Kidney (tissue), 14 donors: Measurements from ENCODE around the gene DENND5B. TPM values are rescaled to one million over a fixed set of nuclear protein-coding genes. Genes with fewer than 3 reads are reported as not detected.

Source experiments
- DNase-seq, 5 donors: peaks; one replicate each; pipeline ENCODE4 v3.0.0-alpha.2; 2013 to 2020
- FAIRE-seq: peaks from 2 replicates; lab custom pipeline; 2012; peaks lifted over from hg19 to GRCh38; lab: Jason Lieb, UNC
- H3K27ac ChIP-seq, 2 donors: one replicate each; pipeline ENCODE4 v1.7.0; 2013; ENCODE audit warnings: low read depth in 2 of 2, low read length in 2 of 2, inconsistent platforms in 1 of 2
- H3K27me3 ChIP-seq: one replicate; pipeline ENCODE4 v1.7.1; 2013; ENCODE audit warnings: low read length, inconsistent platforms; ENCODE audit not compliant: control insufficient read depth, insufficient read depth
- H3K36me3 ChIP-seq, 3 donors: one replicate each; pipeline versions ENCODE4 v1.7.0 to v1.7.1; 2013; ENCODE audit warnings: low read length in 3 of 3, control low read depth in 1 of 3, inconsistent platforms in 1 of 3; ENCODE audit not compliant: insufficient read depth in 3 of 3, control insufficient read depth in 2 of 3
- H3K4me1 ChIP-seq, 3 donors: one replicate each; pipeline versions ENCODE4 v1.7.0 to v1.7.1; 2013; ENCODE audit warnings: low read length in 3 of 3, inconsistent platforms in 1 of 3, low read depth in 1 of 3; ENCODE audit not compliant: control insufficient read depth in 2 of 3, insufficient read depth in 2 of 3
- H3K4me3 ChIP-seq, 3 donors: one replicate each; pipeline versions ENCODE4 v1.7.0 to v1.8.1; 2013; ENCODE audit warnings: low read length in 3 of 3, control low read depth in 1 of 3, inconsistent platforms in 1 of 3
- H3K9ac ChIP-seq, 3 donors: one replicate each; pipeline versions ENCODE4 v1.7.0 to v1.7.1; 2013; ENCODE audit warnings: low read length in 3 of 3, control low read depth in 1 of 3, inconsistent platforms in 1 of 3
- H3K9me3 ChIP-seq, 3 donors: one replicate each; pipeline versions ENCODE4 v1.7.0 to v1.7.1; 2013; ENCODE audit warnings: low read length in 3 of 3, control low read depth in 1 of 3, inconsistent platforms in 1 of 3; ENCODE audit not compliant: control insufficient read depth in 2 of 3, insufficient read depth in 1 of 3
- intact Hi-C: fragments of 100-400 bp; cut with DNase I; formaldehyde crosslinking; loops from one replicate; pipeline ENCODE4 v1.11.1; 2022
- polyA plus RNA-seq: library from polyadenylated mRNA; stranded (reverse); fragments of 350-450 nt; fragmentation: Illumina TruSeq; extraction: RNeasy Lipid Tissue Mini Kit (QIAGEN cat#74804); gene quantifications from one replicate; pipeline ENCODE4 v1.2.3, GENCODE V29; 2014; ENCODE audit warnings: low read depth, low replicate concordance; ENCODE audit not compliant: insufficient read depth
- total RNA-seq: library from RNA; stranded (reverse); fragmentation: NEBNext Ultra II Directional; extraction: Animal tissue kit (Norgen Biotek cat#: 25700); gene quantifications from one replicate; pipeline ENCODE4 v1.2.1, GENCODE V29; 2021
- TF ChIP-seq, protein P1 (sequence below): IDR thresholded peaks from 3 replicates; pipeline ENCODE4 v1.5.1; 2012; ENCODE audit warnings: mild to moderate bottlenecking, moderate library complexity, borderline replicate concordance; ENCODE audit not compliant: insufficient read depth; ENCODE audit errors: extremely low read depth
- donor health status: control.
- donor health status: control.
- donor health status: control.
- donor health status: control.
- donor health status: control.
- donor health status: DM: yes; HTN: yes; CAD: no.
- donor health status: Normal renal cell carcinoma (clear cell type).

The DENND5B gene
- total and polyA plus RNA-seq, 2 donors from 2014 or later, result 2.9 to 14.1 TPM

DNA sequence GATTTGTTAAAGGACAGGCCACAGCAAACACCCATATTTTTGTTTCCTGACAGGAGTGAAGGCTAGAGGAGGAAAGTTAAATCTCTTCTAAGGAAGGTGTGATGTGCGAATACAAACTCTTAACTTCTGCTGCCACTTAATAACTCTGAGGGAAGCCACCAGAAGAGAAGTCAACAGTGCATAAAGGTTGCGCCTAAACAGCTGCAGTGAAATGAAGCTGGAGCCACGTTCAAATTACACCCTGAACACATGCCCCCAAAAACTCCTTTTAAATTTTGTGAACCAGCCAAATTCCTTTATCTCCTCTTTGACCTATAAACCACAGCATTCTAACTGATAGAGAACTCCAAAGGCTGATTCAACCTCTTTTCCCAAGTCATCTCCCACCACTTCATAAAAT, 22.4 kb downstream of the DENND5B start:
- TF ChIP-seq, protein P1, sequence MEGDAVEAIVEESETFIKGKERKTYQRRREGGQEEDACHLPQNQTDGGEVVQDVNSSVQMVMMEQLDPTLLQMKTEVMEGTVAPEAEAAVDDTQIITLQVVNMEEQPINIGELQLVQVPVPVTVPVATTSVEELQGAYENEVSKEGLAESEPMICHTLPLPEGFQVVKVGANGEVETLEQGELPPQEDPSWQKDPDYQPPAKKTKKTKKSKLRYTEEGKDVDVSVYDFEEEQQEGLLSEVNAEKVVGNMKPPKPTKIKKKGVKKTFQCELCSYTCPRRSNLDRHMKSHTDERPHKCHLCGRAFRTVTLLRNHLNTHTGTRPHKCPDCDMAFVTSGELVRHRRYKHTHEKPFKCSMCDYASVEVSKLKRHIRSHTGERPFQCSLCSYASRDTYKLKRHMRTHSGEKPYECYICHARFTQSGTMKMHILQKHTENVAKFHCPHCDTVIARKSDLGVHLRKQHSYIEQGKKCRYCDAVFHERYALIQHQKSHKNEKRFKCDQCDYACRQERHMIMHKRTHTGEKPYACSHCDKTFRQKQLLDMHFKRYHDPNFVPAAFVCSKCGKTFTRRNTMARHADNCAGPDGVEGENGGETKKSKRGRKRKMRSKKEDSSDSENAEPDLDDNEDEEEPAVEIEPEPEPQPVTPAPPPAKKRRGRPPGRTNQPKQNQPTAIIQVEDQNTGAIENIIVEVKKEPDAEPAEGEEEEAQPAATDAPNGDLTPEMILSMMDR, result no peak
- no peak for FAIRE-seq
- H3K4me1 ChIP-seq, result peaks cover 0 to 3% (median 0%) of the 10 kb centered on the region in 3 donors
- H3K9ac ChIP-seq, result no peak overlapping the region
- intact Hi-C loops, result no loop called here
- H3K36me3 ChIP-seq, result no peaks in the 10 kb centered on the region
- H3K27me3 ChIP-seq, result no peaks in the 10 kb centered on the region
- no peak for DNase-seq
- no peaks in the 10 kb centered on the region for H3K9me3 ChIP-seq
- no peak overlapping the region for H3K4me3 ChIP-seq
- no peak overlapping the region for H3K27ac ChIP-seq

DNA sequence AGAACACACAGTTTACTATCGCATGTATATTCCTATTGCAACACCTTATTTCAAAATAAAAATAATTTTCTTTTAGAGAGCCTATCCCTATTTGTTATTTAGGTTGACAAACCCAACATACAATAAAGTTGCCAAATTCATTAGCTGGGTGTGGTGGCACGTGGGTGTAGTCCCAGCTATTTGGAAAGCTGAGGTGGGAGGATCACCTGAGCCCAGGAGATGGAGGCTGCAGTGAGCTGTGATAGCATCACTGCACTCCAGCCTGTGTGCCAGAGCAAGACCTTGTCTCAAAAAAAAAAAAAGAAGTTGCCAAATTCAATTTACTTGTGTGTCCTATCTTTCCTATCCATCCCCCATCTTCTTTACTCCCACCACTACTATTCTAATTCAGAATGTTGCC, 23.9 kb downstream of the DENND5B start:
- Histone ChIP-seq H3K4me3 (no peak overlapping the region), H3K27me3 (no peaks in the 10 kb centered on the region), H3K9me3 (no peaks in the 10 kb centered on the region), H3K4me1 (peaks cover 0 to 3% (median 0%) of the 10 kb centered on the region in 3 donors), H3K36me3 (no peaks in the 10 kb centered on the region), H3K27ac (no peak overlapping the region), H3K9ac (no peak overlapping the region)
- intact Hi-C loops, result no loop called here
- no peak for DNase-seq
- TF ChIP-seq, protein P1, result no peak
- FAIRE-seq, result no peak

DNA sequence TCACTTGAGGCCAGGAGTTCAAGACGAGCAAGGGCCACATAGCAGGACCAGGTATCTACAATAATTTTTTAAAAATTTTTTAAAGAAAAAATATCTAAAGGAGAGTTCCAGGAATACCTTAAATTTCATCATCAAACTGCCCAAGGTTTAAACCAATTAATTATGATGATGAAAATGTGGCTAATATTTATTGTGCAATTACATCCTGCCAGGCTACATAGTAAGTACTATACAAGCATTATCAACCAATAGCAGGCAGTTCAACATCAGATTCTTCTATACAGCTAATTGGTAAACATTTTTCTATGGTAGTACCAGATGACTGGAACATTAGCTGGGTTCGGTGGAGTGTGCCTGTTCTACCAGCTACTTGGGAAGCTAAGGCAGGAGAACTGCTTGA, 24.4 kb downstream of the DENND5B start:
- H3K9ac ChIP-seq, result no peak overlapping the region

More for the DNA sequence above, 24.4 kb downstream of the DENND5B start:
- H3K27me3 ChIP-seq, result no peaks in the 10 kb centered on the region
- intact Hi-C loops, result no loop called here
- H3K4me1 ChIP-seq, result peaks cover 0 to 3% (median 0%) of the 10 kb centered on the region in 3 donors
- DNase-seq (no peak), FAIRE-seq (no peak)
- TF ChIP-seq, protein P1, result no peak
- no peak overlapping the region for H3K4me3 ChIP-seq
- no peaks in the 10 kb centered on the region for H3K36me3 ChIP-seq
- H3K27ac ChIP-seq, result no peak overlapping the region
- no peaks in the 10 kb centered on the region for H3K9me3 ChIP-seq
